ENCODE measurements around the gene SMAD6. TPM values are rescaled to one million over a fixed set of nuclear protein-coding genes. Genes with fewer than 3 reads are reported as not detected.

SMAD6 gene
- total RNA-seq, 2 donors from 2014 or later, result 190 to 213 TPM

DNA sequence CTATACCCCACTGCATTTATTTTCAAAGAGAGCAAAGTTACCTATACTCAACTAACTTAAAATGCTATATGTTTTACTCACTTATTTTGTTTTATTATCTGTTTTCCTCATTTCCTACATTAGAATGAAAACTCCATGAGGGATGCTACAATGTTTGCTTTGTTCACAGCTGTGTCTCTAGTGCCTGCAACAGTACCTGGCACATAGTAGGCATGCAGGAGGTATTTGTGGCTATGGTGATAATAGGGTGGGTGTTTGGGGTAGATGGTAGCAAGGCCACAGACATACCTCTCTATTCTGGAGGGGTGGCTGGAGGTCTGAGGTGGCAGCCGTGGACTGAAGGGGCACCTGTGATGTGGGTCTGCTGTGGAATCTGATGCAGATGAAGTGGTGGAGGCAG, 24.7 kb upstream of the SMAD6 start:
- Histone ChIP-seq H3K4me1 (ENCODE audit: control insufficient read depth, insufficient read depth, low read length) (peaks cover 16% of the 10 kb centered on the region), H3K36me3 (ENCODE audit: control insufficient read depth, insufficient read depth, low read length) (no peaks in the 10 kb centered on the region), H3K4me3 (ENCODE audit: low read length) (no peak overlapping the region), H3K9me3 (ENCODE audit: control insufficient read depth, low read length) (peaks cover 19% of the 10 kb centered on the region), H3K27me3 (ENCODE audit: control insufficient read depth, insufficient read depth, low read length, poor library complexity, severe bottlenecking) (no peaks in the 10 kb centered on the region), H3K9ac (ENCODE audit: extremely low read depth, low read length, poor library complexity, severe bottlenecking) (no peak overlapping the region), H3K27ac (ENCODE audit: low read depth, low read length) (no peak overlapping the region)
- 89% methylated on average over 1 of the region's 1 CpG; no CpG with 5 or more reads in 1 of the 2 experiments for WGBS, 2 experiments (ENCODE audit: insufficient coverage in 1 of 2, insufficient read length in 1 of 2)
- TF ChIP-seq CTCF (conservative IDR thresholded peaks at IDR 0.05), result no peak
- Mint-ChIP-seq H3K36me3 (ENCODE audit: low read depth) (no peaks in the 10 kb centered on the region), H3K27ac (peak overlapping the region; percentile 60), H3K9me3 (peaks cover 13% of the 10 kb centered on the region), H3K4me1 (peaks cover 55% of the 10 kb centered on the region), H3K4me3 (no peak overlapping the region), H3K27me3 (ENCODE audit: insufficient read depth) (no peaks in the 10 kb centered on the region)
- DNase-seq, result no peak

- H3K4me3 Mint-ChIP-seq, result no peak overlapping the region
- no peak overlapping the region for H3K4me3 ChIP-seq (ENCODE audit: low read length)
- 40 to 41% methylated on average over 1 to 4 of the region's 4 CpGs for WGBS, 2 experiments (ENCODE audit: insufficient coverage in 1 of 2, insufficient read length in 1 of 2)
- TF ChIP-seq CTCF (conservative IDR thresholded peaks at IDR 0.05), result no peak
- H3K27me3 Mint-ChIP-seq (ENCODE audit: insufficient read depth), result peaks cover 3% of the 10 kb centered on the region
- H3K9me3 ChIP-seq (ENCODE audit: control insufficient read depth, low read length), result peaks cover 21% of the 10 kb centered on the region
- DNase-seq, result no peak
- H3K36me3 Mint-ChIP-seq (ENCODE audit: low read depth), result no peaks in the 10 kb centered on the region
- peak overlapping the region; percentile 36 for H3K27ac ChIP-seq (ENCODE audit: low read depth, low read length)
- H3K27ac Mint-ChIP-seq, result peak overlapping the region; percentile 95
- peaks cover 16% of the 10 kb centered on the region for H3K4me1 ChIP-seq (ENCODE audit: control insufficient read depth, insufficient read depth, low read length)
- H3K4me1 Mint-ChIP-seq, result peaks cover 46% of the 10 kb centered on the region
- H3K27me3 ChIP-seq (ENCODE audit: control insufficient read depth, insufficient read depth, low read length, poor library complexity, severe bottlenecking), result no peaks in the 10 kb centered on the region
- H3K36me3 ChIP-seq (ENCODE audit: control insufficient read depth, insufficient read depth, low read length), result no peaks in the 10 kb centered on the region
- peak overlapping the region; percentile 14 for H3K9ac ChIP-seq (ENCODE audit: extremely low read depth, low read length, poor library complexity, severe bottlenecking)
- H3K9me3 Mint-ChIP-seq, result peaks cover 29% of the 10 kb centered on the region
Measured at GRCh38 chr15:66679061-66679656, 22.9 kb upstream of the SMAD6 start.

DNA sequence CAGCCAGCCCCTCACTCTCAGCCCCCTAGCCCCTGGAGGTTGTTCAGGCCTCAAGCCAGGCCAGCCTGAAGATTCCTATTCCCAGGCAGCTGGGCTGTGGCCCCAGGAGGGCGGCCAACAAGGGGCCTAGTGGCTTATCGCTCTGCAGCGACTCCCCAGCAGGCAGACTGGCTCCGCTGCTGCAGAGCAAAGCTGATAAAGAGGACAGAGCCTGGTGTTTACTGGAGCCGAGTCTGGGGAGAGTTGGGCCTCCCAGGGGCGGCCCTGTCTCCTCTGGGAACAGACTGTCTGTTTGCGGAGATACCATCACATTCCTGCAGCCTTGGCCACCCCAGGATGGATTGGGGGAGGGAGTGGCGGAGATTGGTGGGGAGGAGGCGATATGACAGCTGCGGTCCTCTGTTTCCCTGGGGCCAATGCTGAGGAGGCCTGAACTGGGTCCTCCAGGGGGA, 22.4 kb upstream of the SMAD6 start:
- 13 to 26% methylated on average over 8 to 10 of the region's 10 CpGs for WGBS, 2 experiments (ENCODE audit: insufficient coverage in 1 of 2, insufficient read length in 1 of 2)
- H3K9ac ChIP-seq (ENCODE audit: extremely low read depth, low read length, poor library complexity, severe bottlenecking), result peak overlapping the region; percentile 14
- H3K9me3 ChIP-seq (ENCODE audit: control insufficient read depth, low read length), result peaks cover 26% of the 10 kb centered on the region
- H3K27me3 ChIP-seq (ENCODE audit: control insufficient read depth, insufficient read depth, low read length, poor library complexity, severe bottlenecking), result no peaks in the 10 kb centered on the region
- peak overlapping the region; percentile 36 for H3K27ac ChIP-seq (ENCODE audit: low read depth, low read length)
- Mint-ChIP-seq H3K27me3 (ENCODE audit: insufficient read depth) (peaks cover 3% of the 10 kb centered on the region), H3K27ac (peak overlapping the region; percentile 95), H3K36me3 (ENCODE audit: low read depth) (no peaks in the 10 kb centered on the region), H3K4me1 (peaks cover 46% of the 10 kb centered on the region), H3K9me3 (peaks cover 31% of the 10 kb centered on the region), H3K4me3 (peak overlapping the region; percentile 26)
- DNase-seq, result peak; percentile 91
- TF ChIP-seq CTCF (conservative IDR thresholded peaks at IDR 0.05), result no peak
- H3K4me1 ChIP-seq (ENCODE audit: control insufficient read depth, insufficient read depth, low read length), result peaks cover 16% of the 10 kb centered on the region
- no peaks in the 10 kb centered on the region for H3K36me3 ChIP-seq (ENCODE audit: control insufficient read depth, insufficient read depth, low read length)
- H3K4me3 ChIP-seq (ENCODE audit: low read length), result no peak overlapping the region
